NCI-H2107 treated with DMSO at 0.1 percent for 48 hours (cell line): ENCODE results near the gene ZNF415.
"Not testable (repeated sequence)": the region's sequence is repeated elsewhere in the genome, so short reads cannot be mapped to it uniquely, and the experiment has no call there.

ENCODE experiments used
- DNase-seq: peaks from one replicate; lab custom pipeline; 2025; ENCODE audit not compliant: unreplicated experiment; lab: John Stamatoyannopoulos, UW

The ZNF415 gene

GRCh38 chr19:53103234-53104203 lies 29.2 kb downstream of the ZNF415 start, which contains the start of gene ZNF160:
ZNF160 (minus strand) TSS chr19:53103422; CDS start chr19:53086276, 17,146 bp downstream.
- DNase-seq, result peak; percentile 68

DNA sequence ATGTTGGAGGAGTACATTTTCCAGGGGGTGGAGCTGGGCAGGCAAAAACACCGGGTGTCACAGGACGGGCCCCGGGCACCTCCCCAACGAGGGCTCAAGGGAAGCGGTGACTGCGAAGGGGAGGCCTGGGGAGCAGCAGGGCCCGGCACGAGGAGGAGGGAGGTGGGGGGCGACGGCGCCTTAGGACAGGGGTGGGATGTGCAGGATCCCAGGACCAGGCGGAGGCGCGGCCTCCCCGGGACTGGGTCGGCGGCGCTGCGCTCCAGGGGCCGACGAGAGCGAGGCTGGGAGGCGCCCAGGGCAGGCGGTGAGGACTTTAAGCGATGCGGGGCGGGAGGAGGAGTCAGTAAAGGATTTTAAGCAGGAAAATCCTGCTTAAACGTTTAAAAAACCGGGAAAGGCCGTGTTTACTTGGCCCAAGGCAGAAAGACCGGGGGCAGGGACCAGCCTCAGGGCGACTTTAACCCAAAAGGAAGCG lies 29.9 kb downstream of the ZNF415 start:
- no peak for DNase-seq

- no peak for DNase-seq
Observed at GRCh38 chr19:53102206-53102755, 30.4 kb downstream of the ZNF415 start.

- no peak for DNase-seq
Observed at GRCh38 chr19:53101518-53101917, 31.2 kb downstream of the ZNF415 start.

DNA sequence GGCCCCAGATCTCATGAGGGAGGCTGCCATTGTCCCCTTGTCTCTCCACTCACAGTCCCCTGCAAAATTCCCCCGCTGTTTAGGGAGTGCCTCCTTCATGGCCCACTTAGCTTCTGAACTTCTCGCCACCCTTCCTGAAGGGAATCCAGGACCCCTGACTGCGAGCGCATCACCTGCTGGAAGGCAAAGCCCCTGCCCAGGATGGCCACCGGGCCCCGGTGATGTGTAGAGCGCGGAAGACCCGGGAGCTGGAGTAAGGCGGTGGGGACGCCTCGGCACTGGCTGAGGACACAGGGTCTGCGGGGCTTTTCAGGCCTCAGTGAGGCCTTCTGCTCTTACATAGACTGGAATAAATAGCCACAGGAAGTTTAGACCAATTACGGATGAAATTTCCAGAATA lies 34.1 kb downstream of the ZNF415 start:
- not testable (repeated sequence) for DNase-seq

DNA sequence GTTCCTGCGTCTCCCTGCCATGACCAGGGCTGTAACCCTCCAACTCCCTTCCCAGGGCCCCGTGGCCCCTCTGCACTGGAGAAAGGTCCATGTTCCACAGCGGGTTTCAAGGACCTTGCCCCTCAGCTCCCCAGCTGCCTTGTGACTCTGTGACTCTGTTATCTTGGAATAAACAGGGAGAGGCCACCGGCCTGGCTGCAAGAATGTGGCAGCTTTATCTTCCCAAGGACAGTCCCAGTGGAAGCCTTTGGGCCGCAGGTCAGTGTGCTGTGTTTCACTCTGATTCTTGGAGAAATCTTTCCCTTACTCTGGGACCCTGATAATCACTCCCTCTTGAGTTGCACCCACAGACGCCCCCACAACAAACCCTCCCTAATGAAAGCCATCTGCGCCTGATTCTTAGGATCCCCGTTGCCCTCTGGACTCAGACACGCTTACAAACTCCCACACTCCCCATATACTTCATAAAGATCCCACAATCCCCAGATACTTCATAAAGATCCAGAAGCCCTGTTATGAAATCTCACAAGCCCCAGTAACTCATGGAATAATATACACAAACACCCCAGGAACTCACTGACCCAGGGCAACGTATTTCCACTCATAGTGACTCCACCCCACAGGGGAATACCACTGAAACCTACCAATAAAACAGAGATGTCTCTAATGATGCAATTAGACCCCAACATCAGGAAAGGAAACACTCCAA lies 35.6 kb downstream of the ZNF415 start:
- DNase-seq, result not testable (repeated sequence)

- not testable (repeated sequence) for DNase-seq
Observed at GRCh38 chr19:53096579-53096978, 36.1 kb downstream of the ZNF415 start.

DNA sequence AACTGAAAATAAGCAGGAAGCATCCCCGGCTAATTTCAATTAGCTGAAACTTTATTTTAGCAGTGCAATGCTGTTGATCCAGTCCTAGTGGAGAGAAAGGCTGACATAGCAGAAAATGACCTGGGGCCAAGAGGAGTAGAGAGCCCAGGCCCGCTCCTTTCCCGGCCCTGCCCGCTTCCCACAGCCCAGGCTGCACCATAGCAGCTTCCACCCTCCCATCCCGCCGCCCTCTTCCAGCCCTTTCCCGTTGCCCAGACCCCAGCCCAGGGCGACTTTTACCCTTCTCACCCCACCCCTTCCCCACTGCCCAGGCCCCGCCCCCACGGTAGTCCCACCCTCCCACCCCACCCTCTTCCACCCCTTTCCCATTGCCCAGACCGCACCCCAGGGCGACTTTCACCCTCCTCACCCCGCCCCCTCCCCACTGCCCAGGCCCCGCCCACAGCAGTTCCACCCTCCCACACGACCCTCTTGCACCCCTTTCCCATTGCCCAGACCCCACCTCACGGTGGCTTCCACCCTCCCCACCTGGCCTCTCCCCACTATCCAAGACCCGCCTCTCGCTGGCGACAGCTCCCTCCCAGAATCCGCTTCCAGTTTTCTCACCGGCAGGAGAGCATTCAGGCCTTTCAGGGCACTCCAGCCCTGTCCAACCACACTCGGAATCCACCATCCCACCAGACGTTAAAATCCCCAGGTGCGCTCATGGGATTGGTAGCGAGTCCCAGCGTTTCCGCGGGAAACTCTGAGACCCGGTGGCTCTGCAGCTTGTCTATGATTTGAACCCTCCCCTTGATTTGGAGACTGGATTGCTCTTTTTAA lies 37.7 kb downstream of the ZNF415 start:
- no peak for DNase-seq

DNA sequence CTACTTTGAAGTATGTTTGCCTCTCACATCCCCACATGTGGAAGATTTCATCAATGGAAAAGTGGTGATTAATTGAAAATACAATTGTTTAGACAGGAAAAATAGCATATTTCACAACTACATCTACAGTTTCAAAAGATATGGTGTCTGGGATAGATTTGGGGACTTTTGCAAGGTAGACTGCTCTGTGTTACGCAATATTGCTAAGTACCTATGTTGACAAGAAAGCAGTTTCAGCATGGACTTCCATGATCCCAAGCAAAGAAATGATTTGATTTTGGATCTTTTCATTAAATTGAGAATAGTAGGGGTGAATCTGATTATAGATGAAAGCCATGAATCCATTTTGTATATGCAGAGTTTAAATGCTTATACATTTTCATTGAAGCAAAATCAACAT lies 40.0 kb downstream of the ZNF415 start:
- no peak for DNase-seq

GRCh38 chr19:53091413-53092254 lies 41.1 kb downstream of the ZNF415 start:
- DNase-seq, result no peak

GRCh38 chr19:53088091-53088490 lies 44.6 kb downstream of the ZNF415 start:
- DNase-seq, result no peak

GRCh38 chr19:53086949-53087348 lies 45.8 kb downstream of the ZNF415 start:
- DNase-seq, result no peak

DNA sequence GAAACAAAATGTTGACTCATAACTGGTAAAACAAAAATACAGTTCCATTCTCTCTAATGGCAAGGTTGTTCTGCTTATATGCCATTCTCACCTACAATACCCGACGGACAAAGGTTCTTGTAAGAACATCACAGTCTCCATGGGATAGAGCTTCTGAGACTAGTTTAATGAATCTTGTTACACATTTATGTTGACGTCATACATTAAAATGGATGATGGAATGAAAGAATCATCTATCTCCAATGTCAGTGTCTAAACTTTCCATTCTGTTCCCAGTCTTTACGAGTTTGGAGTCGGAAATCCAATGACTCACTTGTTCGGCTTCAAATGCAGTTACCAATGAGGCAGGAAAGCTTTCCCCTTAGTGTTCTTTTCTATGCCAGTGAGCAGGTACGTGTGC lies 47.2 kb downstream of the ZNF415 start:
- no peak for DNase-seq

GRCh38 chr19:53082929-53083328 lies 49.8 kb downstream of the ZNF415 start:
- no peak for DNase-seq

GRCh38 chr19:53079313-53079924 lies 53.3 kb downstream of the ZNF415 start:
- no peak for DNase-seq

DNA sequence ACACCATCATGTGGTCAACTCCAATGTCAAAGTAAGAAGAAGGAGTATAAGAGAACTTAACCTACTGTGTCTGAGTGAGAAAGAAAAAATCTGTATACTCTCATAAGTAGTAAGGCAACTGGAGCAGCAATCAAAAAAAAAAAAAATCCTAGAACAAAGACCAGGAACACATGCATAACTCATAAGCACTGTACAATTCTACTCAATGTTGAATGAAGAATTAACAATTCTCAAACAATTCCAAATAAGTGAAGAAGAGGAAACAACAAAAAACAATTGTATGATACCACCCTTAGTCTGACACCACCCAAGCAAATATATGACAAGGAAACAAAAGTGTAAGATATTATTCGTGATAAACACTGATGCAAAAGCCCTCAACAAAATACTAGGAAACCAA lies 54.0 kb downstream of the ZNF415 start:
- DNase-seq, result no peak

DNA sequence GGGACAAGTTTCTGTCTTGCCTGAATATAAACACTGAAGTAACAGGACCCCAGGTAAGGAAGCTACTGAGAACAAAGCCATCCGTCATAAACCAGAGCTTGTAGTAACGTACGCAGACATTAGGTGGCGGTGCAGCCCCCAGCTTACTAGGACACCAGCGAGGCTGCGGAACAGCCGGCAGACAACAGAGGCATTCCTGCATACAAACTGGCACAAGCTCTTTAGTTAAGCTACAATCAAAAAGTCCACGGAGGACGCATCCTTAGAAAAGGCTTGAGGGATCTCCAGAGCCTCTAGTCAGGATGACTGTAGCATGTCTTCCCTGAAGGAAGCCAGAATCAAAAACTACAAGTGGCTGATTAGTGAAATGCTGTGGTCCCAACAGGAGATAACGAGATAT lies 55.7 kb downstream of the ZNF415 start:
- DNase-seq, result no peak

GRCh38 chr19:53068834-53069233 lies 63.9 kb downstream of the ZNF415 start:
- no peak for DNase-seq

GRCh38 chr19:53068199-53068598 lies 64.5 kb downstream of the ZNF415 start:
- DNase-seq, result no peak
